AG09319 (cell line): Measurements from ENCODE around the gene ODAPH.

Experiments
- DNase-seq: peaks from one replicate; pipeline ENCODE4 v3.0.0-alpha.2; 2010; ENCODE audit warnings: low read depth; ENCODE audit errors: extremely low read depth
- CTCF ChIP-seq: IDR thresholded peaks from 2 replicates; pipeline ENCODE4 v1.5.1; 2011; ENCODE audit warnings: low read depth, mild to moderate bottlenecking, inconsistent platforms, low read length, moderate library complexity

Gene ODAPH

GRCh38 chr4:75557696-75558095 lies 1.8 kb downstream of the ODAPH start:
- no peak for TF ChIP-seq CTCF
- DNase-seq: no peak

GRCh38 chr4:75561789-75562188 lies 5.9 kb downstream of the ODAPH start:
- DNase-seq: no peak
- no peak for TF ChIP-seq CTCF

- TF ChIP-seq CTCF: no peak
- DNase-seq: no peak
Measured at GRCh38 chr4:75564023-75564422, 8.2 kb downstream of the ODAPH start.

- TF ChIP-seq CTCF: no peak
- DNase-seq: no peak
Measured at GRCh38 chr4:75565481-75565880, 9.6 kb downstream of the ODAPH start.

GRCh38 chr4:75566911-75567310 lies 11.0 kb downstream of the ODAPH start:
- no peak for DNase-seq
- TF ChIP-seq CTCF: no peak

GRCh38 chr4:75567725-75568124 lies 11.9 kb downstream of the ODAPH start:
- TF ChIP-seq CTCF: no peak
- DNase-seq: no peak

- DNase-seq: no peak
- no peak for TF ChIP-seq CTCF
Measured at GRCh38 chr4:75584067-75584466, 28.2 kb downstream of the ODAPH start.
